Peyer's patch (tissue), 4 donors: Measurements from ENCODE around the gene CHKA. TPM values are rescaled to one million over a fixed set of nuclear protein-coding genes. Genes with fewer than 3 reads are reported as not detected.
"Not testable (repeated sequence)": the region's sequence is repeated elsewhere in the genome, so short reads cannot be mapped to it uniquely, and the experiment has no call there.

Experiments
- DNase-seq, 3 donors: peaks; one replicate each; pipeline ENCODE4 v3.0.0-alpha.2; 2017 to 2019
- H3K27ac ChIP-seq, 4 donors: fragments of 200-600 bp; sonication (generic); one replicate each; pipeline ENCODE4 v1.5.1; 2016 to 2019
- H3K27me3 ChIP-seq, 2 donors: fragments of 200-600 bp; sonication (generic); one replicate each; pipeline ENCODE4 v1.5.1; 2019
- H3K36me3 ChIP-seq, 3 donors: fragments of 200-600 bp; sonication (generic); one replicate each; pipeline ENCODE4 v1.5.1; 2016 to 2019
- H3K4me1 ChIP-seq, 4 donors: fragments of 200-600 bp; sonication (generic); one replicate each; pipeline ENCODE4 v1.5.1; 2016 to 2019
- H3K4me3 ChIP-seq, 4 donors: fragments of 200-600 bp; sonication (generic); 1 replicate in 3 of 4; 2 replicates in 1 of 4; pipeline ENCODE4 v1.5.1; 2016 to 2019; ENCODE audit warnings: mild to moderate bottlenecking in 1 of 4
- H3K9me3 ChIP-seq, 4 donors: fragments of 200-600 bp; sonication (generic); one replicate each; pipeline ENCODE4 v1.5.1; 2016 to 2019; ENCODE audit warnings: mild to moderate bottlenecking in 1 of 4
- POLR2A ChIP-seq, 2 donors: fragments of 450-650 bp; IDR thresholded peaks; one replicate each; pipeline ENCODE4 v1.5.1; 2017; ENCODE audit warnings: antibody characterized with exemption in 2 of 2, mild to moderate bottlenecking in 2 of 2, moderate library complexity in 2 of 2
- total RNA-seq, 4 donors: library from RNA; depleted of rRNA; stranded (reverse); fragments of >200 nt; gene quantifications; one replicate each; pipeline ENCODE4 v1.1.0, GENCODE V29; 2016
- TF ChIP-seq, protein P1 (sequence below), 6 experiments: fragments of 450-650 bp in 4 of 6; fragments of 200-600 bp in 2 of 6; sonication (generic) in 1 of 6; IDR thresholded peaks; one replicate each; pipeline ENCODE4 v1.5.1; 2017 to 2019; ENCODE audit warnings: antibody characterized with exemption in 6 of 6, mild to moderate bottlenecking in 3 of 6, moderate library complexity in 1 of 6

Gene CHKA
- total RNA-seq, 4 donors from 2014 or later: 41.3 to 179 (median 130) TPM

DNA sequence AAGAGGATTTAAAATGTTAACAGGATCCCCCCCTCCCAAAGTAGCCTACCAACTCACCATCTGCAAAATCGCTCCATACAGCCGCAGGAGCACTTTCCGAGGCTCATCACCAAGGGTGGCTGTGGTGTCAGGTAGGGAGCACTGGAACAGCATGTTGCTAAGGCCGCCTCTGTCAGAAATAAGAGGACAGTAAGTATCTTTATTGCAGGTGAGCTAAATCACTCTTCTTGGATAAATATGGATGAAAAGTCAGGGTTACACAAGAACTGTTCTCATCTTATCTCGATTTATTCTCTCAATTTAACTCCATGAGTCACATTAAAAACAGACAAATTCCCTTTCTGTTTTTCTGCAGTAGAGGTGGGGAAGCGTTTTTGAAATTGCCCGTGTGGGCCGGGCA, 24.2 kb downstream of the CHKA start:
- TF ChIP-seq, protein P1, sequence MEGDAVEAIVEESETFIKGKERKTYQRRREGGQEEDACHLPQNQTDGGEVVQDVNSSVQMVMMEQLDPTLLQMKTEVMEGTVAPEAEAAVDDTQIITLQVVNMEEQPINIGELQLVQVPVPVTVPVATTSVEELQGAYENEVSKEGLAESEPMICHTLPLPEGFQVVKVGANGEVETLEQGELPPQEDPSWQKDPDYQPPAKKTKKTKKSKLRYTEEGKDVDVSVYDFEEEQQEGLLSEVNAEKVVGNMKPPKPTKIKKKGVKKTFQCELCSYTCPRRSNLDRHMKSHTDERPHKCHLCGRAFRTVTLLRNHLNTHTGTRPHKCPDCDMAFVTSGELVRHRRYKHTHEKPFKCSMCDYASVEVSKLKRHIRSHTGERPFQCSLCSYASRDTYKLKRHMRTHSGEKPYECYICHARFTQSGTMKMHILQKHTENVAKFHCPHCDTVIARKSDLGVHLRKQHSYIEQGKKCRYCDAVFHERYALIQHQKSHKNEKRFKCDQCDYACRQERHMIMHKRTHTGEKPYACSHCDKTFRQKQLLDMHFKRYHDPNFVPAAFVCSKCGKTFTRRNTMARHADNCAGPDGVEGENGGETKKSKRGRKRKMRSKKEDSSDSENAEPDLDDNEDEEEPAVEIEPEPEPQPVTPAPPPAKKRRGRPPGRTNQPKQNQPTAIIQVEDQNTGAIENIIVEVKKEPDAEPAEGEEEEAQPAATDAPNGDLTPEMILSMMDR (IDR thresholded peaks at IDR 0.05): no peak
- no peak for TF ChIP-seq POLR2A (IDR thresholded peaks at IDR 0.05)
- H3K4me1 ChIP-seq: peaks cover 0 to 14% (median 5%) of the 10 kb centered on the region in 4 donors
- peak overlapping the region in 1 of 4 donors; percentile 37 for H3K27ac ChIP-seq
- H3K27me3 ChIP-seq: no peaks in the 10 kb centered on the region
- H3K36me3 ChIP-seq: peaks cover 0 to 3% (median 0%) of the 10 kb centered on the region in 3 donors
- H3K4me3 ChIP-seq: no peak overlapping the region
- no peaks in the 10 kb centered on the region for H3K9me3 ChIP-seq
- DNase-seq: no peak

DNA sequence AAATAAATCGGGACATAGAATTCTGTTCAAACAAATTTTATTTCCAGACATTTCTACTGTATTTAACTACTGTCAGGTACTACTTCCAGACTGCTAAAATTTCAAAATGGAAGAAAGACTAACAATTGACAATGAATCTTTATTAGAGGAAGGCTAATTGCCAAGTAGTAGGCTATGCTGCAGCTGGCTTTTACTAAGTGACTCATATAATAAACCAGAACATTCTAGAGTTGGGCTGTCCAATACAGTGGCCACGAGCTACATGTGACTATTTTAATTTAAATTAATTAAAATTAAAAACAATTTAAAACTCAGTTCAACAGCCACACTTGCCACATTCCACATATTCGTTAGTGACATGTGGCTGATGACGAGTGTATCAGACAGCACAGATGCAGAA, 27.6 kb downstream of the CHKA start:
- H3K27ac ChIP-seq: no peak overlapping the region
- peaks cover 0 to 3% (median 0%) of the 10 kb centered on the region in 3 donors for H3K36me3 ChIP-seq
- H3K27me3 ChIP-seq: no peaks in the 10 kb centered on the region
- no peak overlapping the region for H3K4me3 ChIP-seq
- no peaks in the 10 kb centered on the region for H3K9me3 ChIP-seq
- no peak for DNase-seq
- TF ChIP-seq, protein P1 (IDR thresholded peaks at IDR 0.05): no peak
- TF ChIP-seq POLR2A (IDR thresholded peaks at IDR 0.05): no peak
- peaks cover 0 to 18% (median 0%) of the 10 kb centered on the region in 4 donors for H3K4me1 ChIP-seq

DNA sequence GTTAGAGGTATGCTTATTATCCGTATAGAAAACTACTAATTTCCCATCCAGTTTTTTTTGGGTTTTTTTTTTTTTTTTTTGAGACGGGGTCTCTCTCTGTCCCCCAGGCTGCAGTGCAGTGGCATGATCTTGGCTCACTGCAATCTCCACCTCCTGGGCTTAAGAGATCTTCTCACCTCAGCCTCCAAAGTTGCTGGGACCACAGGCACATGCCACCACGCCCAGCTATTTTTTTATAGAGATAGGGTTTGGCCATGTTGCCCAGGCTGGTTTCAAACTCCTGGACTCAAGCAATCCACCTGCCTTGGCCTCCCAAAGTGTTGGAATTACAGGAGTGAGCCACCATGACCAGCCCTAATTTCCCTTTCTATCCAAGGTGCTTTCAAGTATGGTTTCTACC, 28.2 kb downstream of the CHKA start:
- not testable (repeated sequence) for DNase-seq, H3K9me3 ChIP-seq, H3K36me3 ChIP-seq, H3K4me3 ChIP-seq, H3K27ac ChIP-seq, H3K27me3 ChIP-seq
- H3K4me1 ChIP-seq: peaks cover 0 to 18% (median 0%) of the 10 kb centered on the region in 4 donors

DNA sequence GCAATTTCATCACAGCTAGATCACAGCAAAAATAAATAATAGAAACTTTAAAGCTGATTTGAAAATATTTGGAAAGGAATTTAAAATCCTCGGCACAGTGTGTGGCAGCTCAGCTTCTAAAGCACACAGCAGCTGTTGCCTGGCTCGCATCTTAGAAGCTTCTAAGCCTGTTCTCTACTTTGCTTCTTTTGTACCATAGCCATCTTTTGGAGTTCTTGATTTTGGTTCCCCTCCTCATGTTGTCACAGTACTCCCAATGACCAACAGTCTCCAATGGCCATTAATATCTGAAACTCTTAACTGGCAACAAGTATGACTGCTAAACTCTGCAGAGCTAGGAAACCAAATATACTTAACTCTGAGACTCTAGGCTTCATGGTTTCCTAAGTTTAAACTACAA, 28.8 kb downstream of the CHKA start:
- Histone ChIP-seq H3K9me3 (no peaks in the 10 kb centered on the region), H3K27ac (no peak overlapping the region), H3K27me3 (no peaks in the 10 kb centered on the region), H3K4me1 (peaks cover 0 to 18% (median 0%) of the 10 kb centered on the region in 4 donors), H3K4me3 (no peak overlapping the region), H3K36me3 (peaks cover 0 to 3% (median 0%) of the 10 kb centered on the region in 3 donors)
- no peak for TF ChIP-seq POLR2A (IDR thresholded peaks at IDR 0.05)
- TF ChIP-seq, protein P1 (IDR thresholded peaks at IDR 0.05): no peak
- DNase-seq: no peak

DNA sequence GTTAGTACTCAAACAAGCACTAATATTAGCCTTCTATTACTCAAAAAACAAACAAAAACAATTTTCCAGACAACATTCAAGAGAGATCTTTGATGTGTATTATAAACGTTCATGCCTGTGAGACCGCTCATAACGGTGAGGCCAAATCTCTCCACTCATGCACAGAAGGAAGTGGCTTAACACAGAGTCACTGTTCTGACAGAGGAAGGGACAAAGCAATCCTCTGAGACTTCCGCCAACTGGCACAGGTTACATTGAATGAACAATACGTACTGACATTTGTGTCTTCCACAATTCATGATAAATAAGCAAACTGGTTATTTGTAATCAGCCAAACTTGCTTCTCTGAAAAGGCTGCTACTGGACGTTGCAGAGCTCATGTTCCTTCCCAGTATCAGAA, 30.5 kb downstream of the CHKA start:
- Histone ChIP-seq H3K4me3 (peak overlapping the region in 1 of 4 donors; percentile 2), H3K27ac (peak overlapping the region in 2 of 4 donors; percentile 38 to 63), H3K9me3 (no peaks in the 10 kb centered on the region), H3K4me1 (peaks cover 0 to 18% (median 0%) of the 10 kb centered on the region in 4 donors), H3K36me3 (no peaks in the 10 kb centered on the region), H3K27me3 (no peaks in the 10 kb centered on the region)
- peak in 1 of 3 donors; percentile 62 for DNase-seq
- TF ChIP-seq, protein P1 (IDR thresholded peaks at IDR 0.05): no peak
- no peak for TF ChIP-seq POLR2A (IDR thresholded peaks at IDR 0.05)

DNA sequence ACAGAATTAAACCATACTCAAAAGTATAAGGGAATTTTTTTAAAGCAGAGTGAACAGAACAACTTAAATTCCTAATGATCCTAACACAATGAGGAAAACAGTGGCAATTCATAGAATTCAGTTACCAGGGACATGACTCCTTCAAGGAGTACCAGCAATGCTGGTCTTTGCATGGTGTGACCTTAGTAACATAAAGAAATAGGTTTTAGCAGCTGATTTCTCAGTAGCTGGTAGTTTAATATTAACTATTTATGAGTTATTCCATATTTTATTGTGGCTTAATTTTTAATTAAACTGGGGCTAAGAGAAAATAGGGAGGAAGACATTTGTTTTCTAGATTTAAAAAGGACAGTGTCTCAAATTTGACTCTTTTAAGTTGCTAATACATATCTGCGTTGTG, 30.9 kb downstream of the CHKA start:
- no peak for TF ChIP-seq POLR2A (IDR thresholded peaks at IDR 0.05)
- no peaks in the 10 kb centered on the region for H3K36me3 ChIP-seq
- no peaks in the 10 kb centered on the region for H3K27me3 ChIP-seq
- no peaks in the 10 kb centered on the region for H3K9me3 ChIP-seq
- no peak for DNase-seq
- peak overlapping the region in 1 of 4 donors; percentile 2 for H3K4me3 ChIP-seq
- H3K27ac ChIP-seq: peak overlapping the region in 2 of 4 donors; percentile 38 to 63
- H3K4me1 ChIP-seq: peaks cover 0 to 18% (median 0%) of the 10 kb centered on the region in 4 donors

DNA sequence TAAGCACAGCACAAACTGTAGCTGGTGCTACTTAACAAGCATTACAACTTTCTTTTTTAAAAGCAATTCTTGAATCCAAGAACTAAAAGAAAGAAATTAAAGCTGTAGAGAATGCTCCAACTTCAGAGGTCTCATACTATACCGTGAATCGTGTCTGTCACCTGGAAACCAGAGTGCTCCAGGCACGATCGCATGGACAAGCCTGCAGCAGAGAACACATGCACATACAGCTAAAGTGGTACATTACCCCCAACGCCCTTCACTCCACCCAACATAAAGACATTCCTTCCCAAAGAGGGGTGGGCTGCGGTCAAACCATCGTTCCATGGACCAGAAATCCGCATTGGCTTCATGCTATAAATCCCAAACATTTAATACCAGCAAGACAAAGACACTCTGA, 31.5 kb downstream of the CHKA start:
- no peaks in the 10 kb centered on the region for H3K27me3 ChIP-seq
- no peaks in the 10 kb centered on the region for H3K9me3 ChIP-seq
- H3K27ac ChIP-seq: peak overlapping the region in 1 of 4 donors; percentile 63
- no peaks in the 10 kb centered on the region for H3K36me3 ChIP-seq
- DNase-seq: no peak
- peaks cover 0 to 18% (median 0%) of the 10 kb centered on the region in 4 donors for H3K4me1 ChIP-seq
- H3K4me3 ChIP-seq: no peak overlapping the region
- TF ChIP-seq, protein P1 (IDR thresholded peaks at IDR 0.05): no peak
- TF ChIP-seq POLR2A (IDR thresholded peaks at IDR 0.05): no peak
